Testis (tissue), 3 donors: ENCODE results near the gene NCKAP5. TPM values are rescaled to one million over a fixed set of nuclear protein-coding genes. Genes with fewer than 3 reads are reported as not detected.

Experiments
- DNase-seq: peaks from one replicate; pipeline ENCODE4 v3.0.0-alpha.2; 2019
- H3K27ac ChIP-seq, 2 donors: fragments of 200-600 bp; sonication (generic); one replicate each; pipeline ENCODE4 v1.5.1; 2019
- H3K27me3 ChIP-seq: fragments of 200-600 bp; sonication (generic); one replicate; pipeline ENCODE4 v1.5.1; 2019
- H3K36me3 ChIP-seq: fragments of 200-600 bp; sonication (generic); one replicate; pipeline ENCODE4 v1.5.1; 2017; ENCODE audit warnings: low read depth; ENCODE audit errors: missing control alignments
- H3K4me1 ChIP-seq: fragments of 200-600 bp; sonication (generic); one replicate; pipeline ENCODE4 v1.5.1; 2019
- H3K4me3 ChIP-seq, 2 donors: fragments of 200-600 bp; sonication (generic); one replicate each; pipeline ENCODE4 v1.5.1; 2017 to 2019
- H3K9me3 ChIP-seq: fragments of 200-600 bp; sonication (generic); one replicate; pipeline ENCODE4 v1.5.1; 2017
- POLR2A ChIP-seq: fragments of 450-650 bp; IDR thresholded peaks from one replicate; pipeline ENCODE4 v1.6.1; 2017; ENCODE audit warnings: antibody characterized with exemption, mild to moderate bottlenecking, moderate library complexity
- WGBS, 2 donors: methylation state at CpG; one replicate each; pipeline ENCODE4 v1.1.5; 2018; 5-methylcytosine and 5-hydroxymethylcytosine counted together
- intact Hi-C: fragments of 100-400 bp; cut with DNase I; formaldehyde crosslinking; loops from one replicate; pipeline ENCODE4 v1.15.1; 2023; ENCODE audit warnings: low total_unique reads
- polyA plus RNA-seq: library from polyadenylated mRNA; stranded (reverse); fragments of 350-450 nt; fragmentation: Illumina TruSeq; extraction: RNeasy Lipid Tissue Mini Kit (QIAGEN cat#74804); gene quantifications from one replicate; pipeline ENCODE4 v1.2.3, GENCODE V29; 2014; ENCODE audit warnings: low read depth, low replicate concordance; ENCODE audit not compliant: insufficient read depth
- total RNA-seq, 2 donors: library from RNA; depleted of rRNA; stranded (reverse); fragments of >200 nt; gene quantifications; one replicate each; pipeline ENCODE4 v1.2.3, GENCODE V29; 2016
- TF ChIP-seq, protein P1 (sequence below), 3 experiments: fragments of 450-650 bp in 2 of 3; fragments of 200-600 bp in 1 of 3; sonication (generic) in 1 of 3; IDR thresholded peaks; one replicate each; pipeline ENCODE4 v1.5.1; 2016 to 2019; ENCODE audit warnings: antibody characterized with exemption in 3 of 3, mild to moderate bottlenecking in 2 of 3, moderate library complexity in 1 of 3

NCKAP5 gene
- total and polyA plus RNA-seq, 3 donors from 2014 or later = 3.0 to 7.6 (median 6.3) TPM

DNA sequence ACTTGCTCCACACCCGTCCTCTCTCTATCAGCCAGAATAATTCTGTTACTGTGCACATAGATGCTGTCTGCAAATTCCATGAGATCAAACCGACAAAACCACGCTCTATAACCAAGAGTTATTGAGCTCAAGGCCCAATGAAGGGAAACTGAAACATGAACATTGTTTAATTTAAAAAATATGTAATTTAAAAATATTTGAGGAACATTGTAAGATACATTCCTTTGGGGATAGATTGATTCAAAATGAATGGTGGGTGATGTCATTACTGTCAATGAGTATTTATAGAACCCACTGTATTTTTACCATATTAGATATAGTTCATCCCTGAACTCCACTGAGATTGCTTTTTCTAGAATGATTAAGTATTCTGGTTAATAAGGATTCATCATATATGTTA lies 50.4 kb downstream of the NCKAP5 start:
- Histone ChIP-seq H3K27ac (no peak overlapping the region), H3K4me1 (no peaks in the 10 kb centered on the region), H3K36me3 (no peaks in the 10 kb centered on the region), H3K9me3 (no peaks in the 10 kb centered on the region), H3K27me3 (no peaks in the 10 kb centered on the region), H3K4me3 (no peak overlapping the region)
- WGBS, 2 donors = 71 to 77% methylated on average over 3 of the region's 3 CpGs
- TF ChIP-seq POLR2A = no peak
- TF ChIP-seq, protein P1, sequence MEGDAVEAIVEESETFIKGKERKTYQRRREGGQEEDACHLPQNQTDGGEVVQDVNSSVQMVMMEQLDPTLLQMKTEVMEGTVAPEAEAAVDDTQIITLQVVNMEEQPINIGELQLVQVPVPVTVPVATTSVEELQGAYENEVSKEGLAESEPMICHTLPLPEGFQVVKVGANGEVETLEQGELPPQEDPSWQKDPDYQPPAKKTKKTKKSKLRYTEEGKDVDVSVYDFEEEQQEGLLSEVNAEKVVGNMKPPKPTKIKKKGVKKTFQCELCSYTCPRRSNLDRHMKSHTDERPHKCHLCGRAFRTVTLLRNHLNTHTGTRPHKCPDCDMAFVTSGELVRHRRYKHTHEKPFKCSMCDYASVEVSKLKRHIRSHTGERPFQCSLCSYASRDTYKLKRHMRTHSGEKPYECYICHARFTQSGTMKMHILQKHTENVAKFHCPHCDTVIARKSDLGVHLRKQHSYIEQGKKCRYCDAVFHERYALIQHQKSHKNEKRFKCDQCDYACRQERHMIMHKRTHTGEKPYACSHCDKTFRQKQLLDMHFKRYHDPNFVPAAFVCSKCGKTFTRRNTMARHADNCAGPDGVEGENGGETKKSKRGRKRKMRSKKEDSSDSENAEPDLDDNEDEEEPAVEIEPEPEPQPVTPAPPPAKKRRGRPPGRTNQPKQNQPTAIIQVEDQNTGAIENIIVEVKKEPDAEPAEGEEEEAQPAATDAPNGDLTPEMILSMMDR (IDR thresholded peaks at IDR 0.05) = no peak
- intact Hi-C loops = no loop called here
- no peak for DNase-seq

DNA sequence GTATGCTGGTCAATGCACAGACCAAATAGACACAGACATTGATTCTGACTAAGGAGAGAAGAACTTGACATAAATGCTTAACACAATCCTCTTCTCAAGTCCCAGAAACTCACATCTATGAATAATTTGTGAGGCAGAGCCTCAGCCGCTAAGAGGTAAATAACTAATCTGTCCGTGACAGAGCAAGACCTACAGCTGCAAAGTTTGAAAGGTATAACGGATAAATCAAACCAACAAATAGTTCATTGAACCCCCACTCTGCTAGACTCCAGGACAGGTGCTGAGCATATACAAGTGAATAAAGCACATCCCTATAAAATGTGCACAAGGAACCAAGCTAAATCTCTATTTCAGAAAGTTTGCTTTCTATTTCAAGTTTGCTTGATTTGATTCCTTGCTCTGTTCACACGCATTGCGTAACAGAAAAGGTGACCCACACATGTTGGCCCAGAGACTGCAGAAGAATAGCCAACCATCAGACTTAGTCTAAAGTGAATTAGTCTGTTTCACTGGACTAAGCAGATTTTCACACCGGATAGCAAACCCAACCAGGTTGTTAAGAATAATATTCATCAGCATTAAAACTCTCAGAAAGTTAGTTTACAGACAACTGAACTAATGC lies 51.7 kb downstream of the NCKAP5 start:
- 95 to 96% methylated on average over 6 of the region's 6 CpGs for WGBS, 2 donors
- H3K27ac ChIP-seq = no peak overlapping the region
- no peak for DNase-seq
- no peak overlapping the region for H3K4me3 ChIP-seq
- no peaks in the 10 kb centered on the region for H3K27me3 ChIP-seq
- H3K36me3 ChIP-seq = no peaks in the 10 kb centered on the region
- intact Hi-C loops = no loop called here
- TF ChIP-seq POLR2A = no peak
- TF ChIP-seq, protein P1 (IDR thresholded peaks at IDR 0.05) = no peak
- no peaks in the 10 kb centered on the region for H3K4me1 ChIP-seq
- no peaks in the 10 kb centered on the region for H3K9me3 ChIP-seq

DNA sequence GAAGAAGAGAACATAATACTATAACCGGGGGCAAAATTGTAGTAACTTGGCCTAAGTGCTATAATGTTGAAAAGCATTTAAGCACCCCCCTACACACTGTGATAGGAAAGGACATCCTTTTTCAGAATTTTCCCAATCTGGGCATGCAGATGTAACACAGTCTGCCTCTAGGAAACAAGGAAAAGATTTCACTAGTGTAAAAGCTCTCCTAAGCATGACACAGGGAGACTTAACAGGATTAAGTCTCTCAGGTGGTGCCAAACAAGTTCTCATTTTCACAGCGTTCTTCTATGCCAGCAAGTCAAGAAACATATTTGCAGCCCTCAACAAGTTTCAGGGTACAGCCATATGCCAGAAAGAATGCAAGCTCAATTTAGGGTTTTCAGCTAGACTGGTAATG lies 53.0 kb downstream of the NCKAP5 start:
- 98 to 99% methylated on average over 2 of the region's 2 CpGs for WGBS, 2 donors
- TF ChIP-seq POLR2A = no peak
- TF ChIP-seq, protein P1 (IDR thresholded peaks at IDR 0.05) = no peak
- Histone ChIP-seq H3K27ac (no peak overlapping the region), H3K27me3 (no peaks in the 10 kb centered on the region), H3K4me1 (no peaks in the 10 kb centered on the region), H3K36me3 (no peaks in the 10 kb centered on the region), H3K9me3 (no peaks in the 10 kb centered on the region), H3K4me3 (no peak overlapping the region)
- intact Hi-C loops = no loop called here
- no peak for DNase-seq

DNA sequence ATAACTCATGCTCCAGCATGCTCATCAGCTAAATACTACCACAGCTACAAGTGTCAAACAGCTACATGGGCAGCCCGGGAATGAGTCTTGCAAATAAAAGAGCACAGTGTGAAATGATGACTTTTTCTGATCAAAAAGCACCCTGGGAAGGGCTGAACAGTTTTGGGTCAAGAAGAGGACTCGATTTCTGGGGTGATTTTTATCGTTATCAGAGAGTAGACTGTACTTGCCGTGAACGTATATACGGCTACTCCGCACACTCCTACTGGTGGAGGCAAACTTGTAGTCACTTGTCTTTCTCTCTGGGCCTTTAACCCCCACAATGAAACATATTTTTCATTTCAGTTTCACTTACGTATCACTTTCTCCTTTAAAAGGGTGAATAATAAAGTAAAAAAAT lies 54.4 kb downstream of the NCKAP5 start:
- Histone ChIP-seq H3K27me3 (no peaks in the 10 kb centered on the region), H3K4me1 (no peaks in the 10 kb centered on the region), H3K27ac (no peak overlapping the region), H3K9me3 (no peaks in the 10 kb centered on the region), H3K4me3 (no peak overlapping the region), H3K36me3 (no peaks in the 10 kb centered on the region)
- DNase-seq = no peak
- intact Hi-C loops = no loop called here
- TF ChIP-seq POLR2A = no peak
- TF ChIP-seq, protein P1 (IDR thresholded peaks at IDR 0.05) = no peak
- 89 to 94% methylated on average over 8 of the region's 8 CpGs for WGBS, 2 donors

DNA sequence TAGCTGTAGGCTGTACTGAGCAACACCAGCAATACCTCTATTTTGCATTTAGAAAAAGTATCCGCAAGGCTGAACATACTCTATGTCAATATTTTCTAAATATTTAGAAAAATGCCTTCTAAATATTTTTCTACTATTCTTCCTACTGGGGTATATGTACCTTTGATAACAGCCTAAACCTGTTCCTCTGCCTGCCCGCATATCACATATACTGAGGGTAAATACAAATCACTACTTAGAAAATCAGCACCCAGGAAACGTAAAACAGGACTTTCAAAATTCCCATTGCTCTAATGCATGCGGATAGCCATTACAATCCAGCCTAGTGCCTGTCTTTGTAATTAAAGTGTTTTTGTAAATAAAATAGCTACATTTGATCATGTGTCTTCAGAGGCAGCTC lies 56.1 kb downstream of the NCKAP5 start:
- Histone ChIP-seq H3K4me1 (no peaks in the 10 kb centered on the region), H3K9me3 (no peaks in the 10 kb centered on the region), H3K36me3 (no peaks in the 10 kb centered on the region), H3K27ac (no peak overlapping the region), H3K4me3 (no peak overlapping the region), H3K27me3 (no peaks in the 10 kb centered on the region)
- TF ChIP-seq, protein P1 (IDR thresholded peaks at IDR 0.05) = no peak
- no peak for TF ChIP-seq POLR2A
- intact Hi-C loops = no loop called here
- 93 to 94% methylated on average over 4 of the region's 4 CpGs for WGBS, 2 donors
- no peak for DNase-seq
